ENCODE results near the gene SPRY4.
"Not testable (repeated sequence)": the region's sequence is repeated elsewhere in the genome, so short reads cannot be mapped to it uniquely, and the experiment has no call there.

SPRY4 gene, protein sequence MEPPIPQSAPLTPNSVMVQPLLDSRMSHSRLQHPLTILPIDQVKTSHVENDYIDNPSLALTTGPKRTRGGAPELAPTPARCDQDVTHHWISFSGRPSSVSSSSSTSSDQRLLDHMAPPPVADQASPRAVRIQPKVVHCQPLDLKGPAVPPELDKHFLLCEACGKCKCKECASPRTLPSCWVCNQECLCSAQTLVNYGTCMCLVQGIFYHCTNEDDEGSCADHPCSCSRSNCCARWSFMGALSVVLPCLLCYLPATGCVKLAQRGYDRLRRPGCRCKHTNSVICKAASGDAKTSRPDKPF

DNA sequence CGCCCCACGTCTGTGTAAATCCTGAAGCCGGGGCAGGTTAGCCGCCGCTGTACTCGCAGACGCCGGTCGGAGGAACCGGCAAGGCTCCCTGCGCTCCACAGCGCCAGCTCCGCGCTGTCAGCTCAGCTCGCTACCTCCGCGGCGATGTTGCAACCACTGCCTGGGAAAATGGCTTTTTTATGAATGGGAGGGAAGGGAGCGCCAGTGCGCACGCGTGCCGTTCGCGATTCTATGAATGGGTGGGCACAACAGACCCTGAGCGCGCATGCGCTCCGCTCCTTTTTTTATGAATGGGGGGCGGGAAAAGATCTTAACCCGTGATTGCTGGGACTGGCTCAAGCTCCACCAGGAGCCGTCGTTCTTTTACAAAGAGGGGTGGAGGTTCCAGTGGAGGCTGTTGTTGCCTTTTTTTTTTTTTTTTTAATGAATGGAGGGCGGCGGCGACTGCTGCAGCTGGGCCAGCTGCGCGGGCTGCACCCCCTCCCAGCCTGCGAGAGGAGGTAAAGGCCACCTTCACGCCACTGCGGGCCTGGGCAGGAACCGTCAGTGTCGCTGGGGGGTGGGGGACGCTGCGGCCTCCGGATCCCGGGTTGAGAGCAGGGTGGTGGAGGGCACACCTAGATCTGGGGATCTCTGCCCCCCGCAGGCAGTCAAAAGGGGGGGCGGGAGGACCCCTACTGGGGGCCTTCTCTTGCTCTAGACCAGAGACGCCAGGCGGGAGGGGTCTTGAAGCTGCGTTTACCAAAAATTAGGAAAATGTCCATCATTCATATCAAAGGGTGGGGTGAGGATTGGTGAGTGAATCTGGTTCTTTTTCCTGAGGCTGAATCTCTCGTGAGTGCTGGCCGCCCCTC, at the start of gene SPRY4:
Gene SPRY4 (minus strand): TSS at position 151 of the 854 bp plus-strand sequence. CDS start 9,913 bp downstream, outside the sequence.
- DNase-seq = peak; percentile 83

DNA sequence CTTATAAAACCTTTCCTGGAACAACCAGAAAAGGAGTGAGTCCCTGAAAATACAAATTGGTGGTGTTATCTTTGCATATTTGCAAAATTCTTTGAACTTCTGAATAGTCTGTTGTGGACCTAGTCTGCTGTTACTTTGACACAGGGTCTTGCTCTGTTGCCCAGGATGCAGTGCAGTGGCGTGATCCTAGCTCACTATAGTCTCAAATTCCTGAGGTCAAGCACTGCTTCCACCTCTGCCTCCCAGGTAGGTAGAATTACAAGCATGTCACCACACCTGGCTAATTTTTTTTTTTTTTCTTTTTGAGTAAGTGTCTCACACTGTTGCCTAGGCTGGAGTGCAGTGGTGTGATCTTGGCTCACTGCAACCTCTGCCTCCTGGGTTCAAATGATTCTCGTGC, 43.7 kb upstream of the SPRY4 start:
- DNase-seq = no peak

DNA sequence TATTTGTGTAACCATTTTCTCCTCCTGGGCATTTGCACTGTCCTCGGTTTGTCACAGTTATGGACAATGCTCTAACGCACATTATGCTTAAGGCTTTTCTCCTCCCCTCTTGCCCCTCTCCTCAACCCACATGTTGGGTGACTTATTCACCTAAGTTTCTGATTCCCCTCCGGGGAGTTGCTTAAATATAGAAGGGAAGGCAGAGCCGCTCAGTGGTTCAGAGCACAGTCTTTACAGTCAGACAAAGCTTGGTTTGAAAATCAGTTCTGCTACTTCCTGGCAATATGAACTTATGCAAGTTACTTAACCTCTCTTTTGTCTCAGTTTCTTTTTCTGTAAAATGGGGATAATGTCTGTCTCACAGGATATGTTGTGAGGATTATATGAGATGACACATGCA, 41.2 kb upstream of the SPRY4 start:
- no peak for DNase-seq

DNA sequence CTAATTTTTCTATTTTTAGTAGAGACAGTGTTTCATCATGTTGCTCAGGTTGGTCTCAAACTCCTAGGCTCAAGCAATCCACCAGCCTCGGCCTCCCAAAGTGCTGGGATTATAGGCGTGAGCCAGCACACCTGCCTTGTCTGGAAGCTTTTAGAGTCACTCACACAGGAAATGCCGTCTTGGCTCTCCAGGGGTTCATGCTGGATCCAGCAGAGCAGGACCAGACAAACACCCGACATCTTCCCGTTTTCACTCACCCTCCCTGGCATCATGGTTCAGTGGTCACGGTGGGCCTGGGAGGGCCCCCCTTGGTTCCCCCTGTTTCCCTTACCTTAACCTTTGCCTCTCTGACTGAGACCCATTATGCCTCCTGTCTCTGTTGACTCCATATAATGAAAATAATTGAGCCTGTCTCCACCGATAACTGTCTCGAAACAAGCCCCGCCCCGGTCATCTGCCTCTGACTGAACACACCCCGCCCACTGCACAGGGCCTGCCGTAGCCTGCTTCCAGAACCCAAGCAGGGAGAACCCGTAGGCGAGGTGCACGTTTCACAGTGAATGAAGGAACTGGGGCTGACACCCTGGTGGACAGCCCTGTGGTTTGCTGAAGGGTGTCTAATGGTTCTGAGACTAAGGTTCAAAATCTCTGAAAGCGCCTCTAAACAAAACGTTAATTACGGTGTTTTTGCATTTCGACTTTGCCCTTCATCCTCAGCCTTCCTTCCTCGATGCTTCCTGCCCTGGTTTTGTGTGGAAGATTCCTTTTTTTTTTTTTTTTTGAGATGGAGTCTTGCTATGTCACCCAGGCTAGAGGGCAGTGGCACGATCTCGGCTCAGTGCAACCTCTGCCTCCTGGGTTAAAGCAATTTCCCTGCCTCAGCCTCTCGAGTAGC, 39.7 kb upstream of the SPRY4 start:
- DNase-seq = no peak

DNA sequence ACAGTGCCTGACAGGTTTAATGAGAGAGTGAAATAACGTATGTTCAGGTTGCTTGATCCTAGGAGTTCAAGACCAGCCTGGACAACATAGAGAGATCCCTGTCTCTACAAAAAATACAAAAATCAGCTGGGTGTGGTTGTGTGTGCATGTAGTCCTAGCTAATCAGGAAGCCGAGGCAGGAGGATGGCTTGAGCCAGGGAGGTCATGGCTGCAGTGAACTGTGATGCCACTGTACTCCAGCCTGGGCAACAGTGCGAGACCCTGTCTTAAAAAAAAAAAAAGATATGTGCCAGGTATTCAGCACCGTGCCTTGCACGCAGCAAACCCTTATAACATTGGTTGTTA, 38.8 kb upstream of the SPRY4 start:
- DNase-seq = no peak

DNA sequence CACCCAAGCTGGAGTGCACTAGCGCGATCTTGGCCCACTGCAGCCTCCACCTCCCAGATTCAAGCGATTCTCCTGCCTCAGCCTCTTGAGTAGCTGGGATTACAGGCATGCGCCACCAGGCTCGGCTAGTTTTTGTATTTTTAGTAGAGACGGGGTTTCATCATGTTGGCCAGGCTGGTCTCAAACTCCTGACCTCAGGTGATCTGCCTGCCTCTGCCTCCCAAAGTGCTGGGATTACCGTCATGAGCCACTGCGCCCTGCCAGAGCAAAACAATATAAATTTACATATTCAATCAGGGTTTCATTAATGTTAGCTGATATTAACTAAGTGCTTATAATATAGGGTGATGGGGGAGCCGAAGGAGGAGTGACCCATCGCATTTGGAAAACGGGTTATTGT, 37.4 kb upstream of the SPRY4 start:
- not testable (repeated sequence) for DNase-seq

DNA sequence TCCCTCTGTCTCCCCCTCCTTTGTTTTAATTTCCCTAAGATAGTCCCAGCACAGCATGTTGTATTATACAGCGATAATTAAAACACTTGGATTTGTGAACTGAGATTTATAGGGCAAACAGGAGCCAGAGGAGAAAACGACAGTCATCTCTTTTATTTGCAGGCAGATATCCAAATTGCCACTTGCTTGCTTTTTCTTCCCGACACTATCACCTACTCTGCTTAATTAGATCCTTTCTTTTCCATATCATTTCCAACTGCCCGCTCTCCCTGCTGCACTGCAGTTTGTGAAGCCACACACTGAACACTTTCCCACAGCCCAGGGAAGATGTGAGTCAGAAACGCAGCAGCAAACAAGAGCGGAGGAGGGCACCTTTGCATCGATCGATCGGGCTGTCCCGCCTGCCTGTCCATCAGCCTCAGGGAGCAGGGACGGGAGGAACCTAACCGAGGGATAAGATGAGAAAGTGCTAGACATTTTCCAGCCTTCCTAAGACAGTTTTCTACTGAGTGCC, 35.8 kb upstream of the SPRY4 start:
- no peak for DNase-seq

DNA sequence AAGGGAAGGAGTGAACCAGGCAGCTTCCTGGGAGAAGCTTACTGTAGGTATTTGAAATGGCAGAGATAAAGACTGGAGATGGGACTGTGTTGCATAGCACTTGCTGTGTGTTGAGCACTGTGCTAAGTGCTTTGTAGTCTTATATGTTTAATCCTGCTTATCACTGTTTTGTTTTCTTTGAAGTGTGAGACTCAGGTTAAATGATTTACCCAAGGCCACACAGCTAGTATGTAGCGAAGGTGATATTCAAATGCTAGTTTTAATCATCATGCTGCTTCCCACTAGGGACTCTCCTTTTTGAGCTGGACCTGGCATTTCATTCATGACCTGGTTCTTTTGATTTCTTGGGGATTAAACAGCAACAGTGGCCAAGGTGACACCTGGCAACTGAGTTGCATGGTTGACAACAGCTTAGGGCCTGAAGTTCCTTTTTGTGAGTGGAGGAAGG, 35.3 kb upstream of the SPRY4 start:
- no peak for DNase-seq

DNA sequence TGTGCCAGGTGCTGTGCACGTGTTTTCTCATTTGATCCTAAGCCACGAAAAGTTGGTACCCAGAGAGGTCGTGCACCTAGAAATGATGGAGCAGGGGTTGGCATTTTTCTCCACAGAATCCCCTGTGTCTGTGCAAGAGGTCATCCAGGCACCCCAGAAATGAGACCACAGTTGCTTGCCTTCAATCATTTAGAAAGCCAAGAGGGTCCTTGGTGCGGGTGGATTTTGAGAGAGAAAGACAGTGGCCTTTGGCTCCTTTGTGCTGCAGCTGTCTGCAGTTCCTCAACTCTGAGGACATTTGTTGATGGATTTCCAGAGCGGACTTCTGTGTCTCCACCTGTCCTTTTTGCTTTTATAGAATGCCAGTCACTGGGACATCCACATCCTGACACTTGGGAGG, 33.8 kb upstream of the SPRY4 start:
- DNase-seq = no peak

DNA sequence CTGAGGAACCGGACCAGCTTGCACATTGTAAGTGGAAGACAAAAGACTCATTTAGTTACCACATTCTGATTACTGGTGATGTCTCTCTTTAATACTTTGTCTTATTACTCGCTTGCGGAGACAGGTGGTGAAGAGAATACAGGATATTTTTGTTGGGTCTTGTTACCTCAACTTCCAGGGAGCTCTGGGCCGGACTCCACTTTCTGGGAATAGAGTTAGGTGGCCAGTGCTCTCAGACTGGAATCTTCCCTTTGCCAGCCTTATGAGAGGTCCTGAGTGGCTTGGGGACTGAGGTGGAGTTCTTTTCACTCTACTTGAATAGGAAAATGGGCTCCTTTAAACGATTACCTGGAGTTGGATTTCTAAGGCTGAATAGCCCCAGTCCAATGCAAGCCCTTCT, 33.3 kb upstream of the SPRY4 start:
- no peak for DNase-seq

DNA sequence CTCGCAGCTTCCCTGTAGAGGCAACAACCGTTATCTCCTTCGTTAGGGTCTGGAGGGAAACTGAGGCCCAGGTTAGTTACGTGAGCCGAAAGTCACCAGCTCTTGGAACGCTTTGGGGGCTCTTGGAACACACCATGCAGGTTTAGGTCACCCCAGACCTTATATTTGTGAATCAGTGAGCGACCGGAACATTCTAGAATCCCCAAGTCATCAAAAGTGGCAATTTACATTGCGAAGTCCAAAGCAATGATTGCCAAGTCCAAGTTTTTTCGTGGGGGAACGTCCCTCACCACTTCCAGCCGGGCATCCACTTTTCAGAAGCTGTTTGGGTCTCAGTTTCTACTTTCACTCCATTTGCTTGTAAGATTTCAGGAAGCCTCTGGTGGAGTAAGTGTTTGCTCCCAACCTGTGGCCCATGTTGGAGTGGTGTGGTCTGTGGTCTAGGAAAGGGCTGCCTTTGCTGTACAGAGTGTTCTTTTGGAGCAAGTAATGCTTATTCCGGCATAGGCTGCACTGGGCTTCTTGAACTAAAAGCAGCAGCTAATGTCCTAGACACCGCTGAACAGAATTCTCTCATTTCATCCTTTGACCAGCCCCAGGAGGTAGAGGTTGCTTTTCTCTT, 32.8 kb upstream of the SPRY4 start:
- DNase-seq = peak; percentile 12

DNA sequence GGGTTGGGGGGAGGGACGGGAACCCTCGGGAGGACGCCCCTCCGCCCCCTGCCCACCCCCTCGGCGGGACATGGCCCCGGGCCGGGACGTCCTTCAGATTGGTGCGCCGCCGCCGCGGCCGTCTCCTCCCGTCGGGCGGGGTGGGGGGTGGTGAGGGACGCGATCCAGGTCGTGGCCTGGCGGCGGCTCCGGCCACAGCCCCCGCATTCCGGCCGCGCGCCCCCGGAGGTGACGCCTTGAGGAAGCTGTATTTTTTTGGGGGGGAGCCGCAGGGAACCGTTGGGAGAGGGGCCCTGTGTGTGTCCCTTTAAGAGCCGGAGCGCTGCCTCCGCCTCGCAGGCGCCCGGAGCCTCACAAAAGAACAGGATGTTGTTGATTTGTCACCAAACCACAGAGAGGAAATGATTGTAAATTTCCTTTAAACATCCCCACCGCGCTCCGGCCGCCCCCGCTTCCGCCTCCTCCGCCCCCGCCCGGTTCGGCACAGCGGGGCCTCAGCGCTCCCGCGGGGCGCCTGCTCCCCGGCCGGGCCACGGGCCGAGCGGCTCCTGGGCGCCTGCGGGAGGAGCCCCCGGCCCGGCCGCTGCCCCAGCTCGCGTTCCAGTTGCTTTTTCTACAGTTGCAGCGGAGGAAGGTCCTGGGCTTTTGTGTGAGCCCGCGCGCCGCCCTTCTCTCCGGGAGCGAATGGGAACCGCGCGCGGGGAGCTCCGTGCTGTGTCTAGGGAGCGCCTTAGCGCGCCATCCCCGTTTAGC, 32.1 kb upstream of the SPRY4 start:
- DNase-seq = peak; percentile 92

DNA sequence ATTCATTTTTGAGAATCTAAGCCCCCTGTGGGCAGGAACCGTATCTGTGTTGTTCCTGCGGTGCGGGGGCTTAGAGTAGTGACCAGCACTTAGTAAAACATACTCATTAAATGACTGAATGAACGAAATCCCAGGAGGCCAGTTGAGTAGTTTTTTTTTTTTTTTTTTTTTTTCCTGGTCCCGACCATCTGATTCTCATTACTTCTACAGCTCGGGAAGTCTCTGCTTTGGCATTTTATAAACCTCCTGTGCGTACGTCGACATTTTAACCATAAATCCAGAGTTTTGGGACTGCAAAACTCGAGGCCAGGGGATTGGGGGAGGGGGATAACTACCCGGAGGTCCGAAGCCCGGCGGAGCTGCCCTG, 31.5 kb upstream of the SPRY4 start:
- no peak for DNase-seq

DNA sequence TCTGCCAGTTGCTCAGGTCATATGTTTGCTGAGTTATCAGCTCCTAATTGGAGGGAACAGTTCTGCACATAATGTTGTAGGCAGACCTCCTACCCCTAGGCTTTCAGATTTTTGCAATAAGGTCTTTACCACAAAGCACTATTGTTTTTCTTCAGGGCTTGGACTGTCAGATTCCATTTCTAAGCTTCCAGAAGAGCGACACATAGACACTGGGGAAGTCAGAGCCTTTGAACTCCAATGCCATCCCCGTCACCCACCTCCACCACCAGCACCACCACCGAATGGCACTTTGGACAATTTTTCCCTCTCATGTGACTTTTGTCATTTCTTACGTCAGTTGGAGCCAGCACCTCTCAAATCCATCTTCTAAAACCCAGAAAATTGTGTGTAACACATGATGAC, 28.3 kb upstream of the SPRY4 start:
- DNase-seq = no peak

DNA sequence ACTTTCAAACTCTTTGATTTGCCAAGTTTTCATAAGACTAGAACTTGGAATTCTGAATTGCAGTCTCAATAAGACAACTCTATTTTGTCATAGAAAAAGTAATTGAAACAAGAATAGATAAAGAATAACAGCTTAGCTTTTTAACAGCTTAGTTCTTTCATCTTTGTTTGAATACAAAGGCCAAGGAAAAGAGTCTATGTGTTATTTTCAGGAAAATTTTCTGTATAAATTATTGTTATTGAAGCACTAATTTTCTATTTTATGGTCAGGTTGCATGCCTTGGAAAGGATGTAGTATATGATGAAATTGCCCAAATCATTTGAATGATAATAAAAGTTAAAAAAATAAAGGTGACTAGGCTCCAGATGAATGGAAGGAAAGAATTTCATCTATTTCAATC, 25.2 kb upstream of the SPRY4 start:
- no peak for DNase-seq

DNA sequence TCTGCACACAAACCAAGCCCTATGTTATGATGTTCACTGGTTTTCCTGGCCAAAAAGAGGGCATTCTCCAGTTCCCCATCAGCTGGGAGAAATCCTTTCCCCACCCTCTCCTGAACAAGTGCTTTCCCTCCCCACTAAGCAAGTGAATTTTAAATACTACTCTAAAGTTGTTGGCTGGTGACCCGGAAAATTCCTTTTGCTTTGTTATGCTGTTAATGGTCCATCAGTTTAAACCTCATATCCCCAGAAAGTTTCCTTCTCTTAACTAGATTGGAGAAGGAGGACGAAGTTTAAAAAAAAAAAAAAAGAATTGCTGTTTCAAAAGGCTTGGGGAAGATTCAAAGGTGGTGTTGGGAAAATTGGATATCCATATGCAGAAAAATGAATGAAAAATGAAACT, 21.9 kb upstream of the SPRY4 start:
- no peak for DNase-seq

DNA sequence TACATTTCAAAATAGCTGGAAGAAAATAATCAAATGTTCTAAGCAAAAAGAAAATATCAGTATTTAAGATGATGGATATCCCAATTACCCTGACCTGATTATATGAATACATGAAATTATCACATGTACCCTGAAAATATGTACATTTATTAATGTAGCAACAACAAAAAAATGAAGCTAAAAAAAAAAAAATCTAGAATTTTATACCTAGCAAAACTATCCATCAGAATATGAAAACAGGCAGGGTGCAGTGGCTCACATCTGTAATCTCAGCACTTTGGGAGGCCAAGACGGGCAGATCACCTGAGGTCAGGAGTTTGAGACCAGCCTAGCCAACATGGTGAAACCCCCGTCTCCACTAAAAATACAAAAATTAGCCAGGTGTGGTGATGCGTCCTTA, 20.1 kb upstream of the SPRY4 start:
- DNase-seq = not testable (repeated sequence)

DNA sequence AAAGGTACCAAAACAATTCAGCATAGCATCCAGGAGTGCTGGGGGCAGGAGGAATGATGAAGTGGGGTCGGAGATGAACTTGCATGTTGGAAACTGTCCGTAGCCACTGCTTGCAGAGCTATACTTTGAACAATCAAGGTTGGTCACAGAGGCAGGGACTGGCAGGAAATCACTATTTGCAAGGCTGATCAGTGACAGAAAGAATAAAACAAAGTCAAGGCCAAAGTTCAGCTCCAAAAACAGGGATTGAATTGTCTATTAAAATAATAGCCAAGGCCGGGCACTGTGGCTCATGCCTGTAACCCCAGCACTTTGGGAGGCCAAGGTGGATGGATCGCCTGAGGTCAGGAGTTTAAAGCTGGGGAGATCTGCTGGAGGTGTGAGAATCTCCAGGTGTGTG, 18.7 kb upstream of the SPRY4 start:
- no peak for DNase-seq

DNA sequence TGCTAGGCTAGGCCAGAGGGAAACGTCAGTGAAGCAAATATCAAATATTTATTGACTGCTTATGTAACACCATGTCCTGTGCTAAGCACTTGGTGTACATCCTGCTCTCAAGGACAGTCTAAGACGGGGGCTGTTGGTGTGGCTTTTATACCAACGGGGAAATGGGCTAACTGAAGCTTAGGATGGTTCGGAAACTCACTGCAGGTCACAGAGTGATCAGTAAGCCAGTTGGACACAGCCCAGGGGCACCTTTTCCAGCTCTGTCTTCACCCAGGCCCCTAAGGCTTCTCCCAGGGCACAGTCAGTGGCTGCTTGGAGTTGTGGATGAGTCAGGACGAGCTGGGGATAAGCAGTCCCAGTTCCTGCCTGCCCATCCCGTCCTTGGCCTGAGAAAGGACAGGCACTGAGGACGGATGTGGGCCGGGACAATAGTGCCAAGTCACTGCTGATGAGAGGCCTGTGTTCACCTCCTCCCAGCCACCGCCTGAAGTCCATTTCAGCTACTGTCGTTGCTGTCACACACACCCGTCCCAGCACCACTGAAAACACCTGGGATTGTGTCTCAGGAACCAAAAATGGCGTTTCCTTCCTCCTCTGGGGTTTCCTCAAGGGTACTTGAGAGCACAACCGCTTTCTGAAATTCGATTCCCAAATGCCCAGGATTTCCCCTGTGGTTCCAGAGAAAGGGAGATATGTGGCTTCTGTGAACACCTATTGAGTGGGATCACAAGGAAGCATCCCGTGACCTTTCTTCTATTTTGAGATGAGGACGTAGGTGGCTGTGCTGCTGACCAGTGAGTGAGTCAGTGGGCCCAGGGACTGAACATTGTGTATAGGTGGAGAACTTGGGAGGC, 17.5 kb upstream of the SPRY4 start:
- no peak for DNase-seq

DNA sequence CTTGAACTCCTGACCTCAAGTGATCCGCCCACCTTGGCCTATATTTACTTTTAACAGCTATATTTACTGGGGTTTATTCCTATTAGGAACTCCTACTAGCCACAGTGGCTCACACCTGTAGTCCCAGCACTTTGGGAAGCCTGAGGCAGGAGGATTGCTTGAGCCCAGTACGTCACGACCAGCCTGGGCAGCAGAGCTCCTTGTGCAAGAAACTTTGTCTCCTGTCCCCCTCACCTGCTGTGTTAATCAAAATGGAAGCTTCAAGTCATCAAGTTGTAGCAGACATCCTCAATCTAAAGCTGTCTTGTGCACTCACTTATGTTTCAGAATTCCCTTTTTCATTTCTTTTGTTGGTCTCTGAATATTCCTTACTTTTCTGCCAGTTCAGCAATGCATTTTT, 15.0 kb upstream of the SPRY4 start:
- no peak for DNase-seq

DNA sequence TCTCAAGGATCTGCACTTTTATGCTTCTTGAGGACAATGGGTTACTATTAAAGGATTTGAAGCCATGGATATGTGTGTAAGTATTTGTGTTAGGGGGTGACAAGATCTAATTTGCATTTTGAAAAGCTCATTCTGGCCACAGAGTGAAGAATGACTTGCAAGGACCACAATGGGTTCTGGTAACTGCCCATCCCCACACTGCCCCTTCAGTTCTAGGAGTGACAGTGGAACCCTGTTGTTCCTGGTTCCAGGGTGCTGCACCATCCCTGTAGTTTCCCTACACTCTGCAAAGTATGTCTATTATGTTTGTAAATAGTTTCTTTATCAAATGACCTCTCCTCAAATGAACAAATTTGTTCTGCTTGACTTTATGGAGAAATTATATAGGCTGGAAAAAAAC, 9.7 kb upstream of the SPRY4 start:
- DNase-seq = no peak
